ENCODE data around the gene ZNF791.

GRCh38 chr19:12665671-12666264 lies 55.0 kb downstream of the ZNF791 start:
- TF ChIP-seq MZF1 (CRISPR knock-in tag; IDR thresholded peaks at IDR 0.05; ENCODE audit: borderline replicate concordance): no peak
- TF ChIP-seq SNAPC5 (CRISPR knock-in tag; IDR thresholded peaks at IDR 0.05; ENCODE audit: borderline replicate concordance): no peak
- no peak for TF ChIP-seq BRCA1 (CRISPR knock-in tag; IDR thresholded peaks at IDR 0.05)
- TF ChIP-seq CTCF (CRISPR knock-in tag; IDR thresholded peaks at IDR 0.05): no peak
- TF ChIP-seq POLR2A (IDR thresholded peaks at IDR 0.05; ENCODE audit: insufficient read depth in 1 of 2, low read depth in 2 of 2, low read length in 2 of 2): no peak
- TF ChIP-seq AHDC1 (CRISPR knock-in tag; IDR thresholded peaks at IDR 0.05; ENCODE audit: borderline replicate concordance): no peak
- TF ChIP-seq POLR2AphosphoS2 (IDR thresholded peaks at IDR 0.05; ENCODE audit: low read depth, low read length): no peak
- TF ChIP-seq THAP7 (CRISPR knock-in tag; IDR thresholded peaks at IDR 0.05): no peak
